ENCODE measurements around the gene HUS1B. TPM values are rescaled to one million over a fixed set of nuclear protein-coding genes. Genes with fewer than 3 reads are reported as not detected.

Gene HUS1B
- total RNA-seq, 2 donors from 2014 or later: 0.47 TPM; not detected in 1

- no peaks in the 10 kb centered on the region for H3K27me3 ChIP-seq
- DNase-seq (ENCODE audit: low spot score): no peak
- H3K27ac ChIP-seq: no peak overlapping the region
- no peak for TF ChIP-seq CTCF (IDR thresholded peaks at IDR 0.05)
- H3K4me3 ChIP-seq: peak overlapping the region in 1 of 2 donors; percentile 37
- peaks cover 0 to 11% of the 10 kb centered on the region in 2 donors for H3K4me1 ChIP-seq
- peaks cover 5% of the 10 kb centered on the region for H3K36me3 ChIP-seq
- no peaks in the 10 kb centered on the region for H3K9me3 ChIP-seq
Measured at GRCh38 chr6:683742-684440, 27.0 kb upstream of the HUS1B start.

DNA sequence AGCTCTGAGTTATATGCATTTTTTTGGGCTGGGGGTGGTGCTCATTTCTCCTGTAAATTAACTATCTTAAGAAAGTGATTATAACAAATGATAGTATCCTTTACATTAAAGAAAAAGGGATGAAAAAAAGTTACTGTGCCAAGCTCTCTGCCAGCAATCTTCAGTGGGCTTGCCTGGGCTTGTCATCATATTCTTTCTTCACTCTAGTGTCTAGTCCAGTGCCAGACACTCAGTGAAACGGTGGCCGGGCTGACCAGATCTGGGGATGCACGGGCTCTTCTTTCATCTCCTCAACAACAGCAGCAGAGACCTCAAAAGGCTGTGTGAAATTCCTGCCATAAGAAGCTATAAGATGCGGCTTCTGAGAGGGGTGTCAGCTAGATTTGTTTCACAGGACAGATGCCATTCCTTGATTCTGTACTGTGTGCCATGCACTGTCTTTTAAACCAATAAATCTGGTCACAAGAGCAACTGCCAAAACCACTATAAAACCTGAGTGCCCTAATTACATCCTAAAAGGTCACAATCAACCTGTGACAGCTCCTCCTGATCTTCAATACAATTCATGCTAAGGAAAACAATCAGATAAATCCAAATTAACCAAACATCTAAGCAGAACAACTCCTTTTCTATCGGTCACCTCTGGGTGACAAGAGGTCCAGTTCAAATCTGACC lies 23.9 kb upstream of the HUS1B start:
- Histone ChIP-seq H3K9me3 (no peaks in the 10 kb centered on the region), H3K27me3 (no peaks in the 10 kb centered on the region), H3K27ac (no peak overlapping the region), H3K4me1 (peaks cover 0 to 11% of the 10 kb centered on the region in 2 donors), H3K36me3 (no peaks in the 10 kb centered on the region), H3K4me3 (no peak overlapping the region)
- no peak for TF ChIP-seq CTCF (IDR thresholded peaks at IDR 0.05)
- DNase-seq (ENCODE audit: low spot score): no peak

GRCh38 chr6:680251-680650 lies 23.4 kb upstream of the HUS1B start:
- Histone ChIP-seq H3K27me3 (no peaks in the 10 kb centered on the region), H3K9me3 (no peaks in the 10 kb centered on the region), H3K4me3 (no peak overlapping the region), H3K27ac (no peak overlapping the region), H3K36me3 (no peaks in the 10 kb centered on the region), H3K4me1 (peaks cover 0 to 11% of the 10 kb centered on the region in 2 donors)
- no peak for TF ChIP-seq CTCF (IDR thresholded peaks at IDR 0.05)
- DNase-seq (ENCODE audit: low spot score): no peak

- no peak for DNase-seq (ENCODE audit: low spot score)
- Histone ChIP-seq H3K27ac (no peak overlapping the region), H3K4me1 (peaks cover 0 to 8% of the 10 kb centered on the region in 2 donors), H3K4me3 (no peak overlapping the region), H3K36me3 (no peaks in the 10 kb centered on the region), H3K9me3 (no peaks in the 10 kb centered on the region), H3K27me3 (no peaks in the 10 kb centered on the region)
- TF ChIP-seq CTCF (IDR thresholded peaks at IDR 0.05): no peak
Measured at GRCh38 chr6:679282-679681, 22.4 kb upstream of the HUS1B start.

DNA sequence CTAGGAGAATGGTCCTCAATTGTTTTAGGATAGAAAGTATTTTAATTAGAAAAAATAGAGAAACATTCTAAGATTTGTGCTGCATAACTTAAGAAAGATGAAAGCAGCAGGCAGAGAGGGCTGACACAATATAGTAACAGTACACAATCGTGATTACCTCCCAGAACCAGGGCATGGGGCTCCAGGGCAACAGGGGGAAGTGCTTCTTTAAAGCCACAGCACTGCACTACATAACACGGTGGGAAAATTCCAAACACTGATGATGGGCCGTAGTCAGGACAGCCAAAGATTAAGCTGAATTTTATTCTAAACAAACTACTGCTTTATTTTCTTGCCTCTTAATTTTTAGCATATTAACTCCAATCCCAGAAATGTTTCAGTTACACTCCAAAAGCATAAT lies 21.6 kb upstream of the HUS1B start:
- DNase-seq (ENCODE audit: low spot score): no peak
- Histone ChIP-seq H3K9me3 (no peaks in the 10 kb centered on the region), H3K4me3 (no peak overlapping the region), H3K27ac (no peak overlapping the region), H3K4me1 (peaks cover 0 to under 1% of the 10 kb centered on the region in 2 donors), H3K36me3 (no peaks in the 10 kb centered on the region), H3K27me3 (no peaks in the 10 kb centered on the region)
- TF ChIP-seq CTCF (IDR thresholded peaks at IDR 0.05): no peak

Data from right atrium auricular region (tissue), 2 donors.